ENCODE measurements around the gene IGSF23.

- no peak for TF ChIP-seq CTCF (IDR thresholded peaks at IDR 0.05)
- no peak for TF ChIP-seq EP300 (IDR thresholded peaks at IDR 0.05)
- TF ChIP-seq POLR2A (IDR thresholded peaks at IDR 0.05): no peak
- TF ChIP-seq POLR2AphosphoS5 (IDR thresholded peaks at IDR 0.05): no peak
Observed at GRCh38 chr19:44572581-44572900, 40.8 kb upstream of the IGSF23 start.

Measured in sigmoid colon (tissue), 4 donors.